HEK293 (cell line): ENCODE results near the gene UBR1.

Experiments
- MEIS1 ChIP-seq: sonication (generic); formaldehyde crosslinking; IDR thresholded peaks from 2 replicates; pipeline ENCODE4 v1.8.1; 2022; ENCODE audit warnings: missing genetic modification reagents, mild to moderate bottlenecking, borderline replicate concordance
- ZFP3 ChIP-seq: fragments of 450-650 bp; formaldehyde crosslinking; IDR thresholded peaks from 2 replicates; pipeline ENCODE4 v1.5.1; 2016; ENCODE audit warnings: low read depth, missing biosample characterization, missing genetic modification characterization
- ZNF548 ChIP-seq: fragments of 450-650 bp; formaldehyde crosslinking; IDR thresholded peaks from 2 replicates; pipeline ENCODE4 v1.5.1; 2016; ENCODE audit warnings: missing biosample characterization, missing genetic modification characterization
- ZSCAN18 ChIP-seq: fragments of 450-650 bp; formaldehyde crosslinking; IDR thresholded peaks from 2 replicates; pipeline ENCODE4 v1.5.1; 2016; ENCODE audit warnings: missing biosample characterization, missing genetic modification characterization
- TF ChIP-seq, protein P1 (sequence below): fragments of 450-650 bp; formaldehyde crosslinking; IDR thresholded peaks from 2 replicates; pipeline ENCODE4 v1.5.1; 2016; ENCODE audit warnings: missing biosample characterization, missing genetic modification characterization
- TF ChIP-seq, protein P2 (sequence below): fragments of 450-650 bp; formaldehyde crosslinking; IDR thresholded peaks from 2 replicates; pipeline ENCODE4 v1.5.1; 2016; ENCODE audit warnings: missing biosample characterization, missing genetic modification characterization
- TF ChIP-seq, protein P3 (sequence below): fragments of 450-650 bp; formaldehyde crosslinking; IDR thresholded peaks from 2 replicates; pipeline ENCODE4 v1.5.1; 2016; ENCODE audit warnings: missing biosample characterization, missing genetic modification characterization
- TF ChIP-seq, protein P4 (sequence below): fragments of 450-650 bp; formaldehyde crosslinking; IDR thresholded peaks from 2 replicates; pipeline ENCODE4 v1.5.1; 2016; ENCODE audit warnings: missing biosample characterization, missing genetic modification characterization

GRCh38 chr15:43134157-43134635 is 28.4 kb upstream of the UBR1 start:
- TF ChIP-seq, protein P1, sequence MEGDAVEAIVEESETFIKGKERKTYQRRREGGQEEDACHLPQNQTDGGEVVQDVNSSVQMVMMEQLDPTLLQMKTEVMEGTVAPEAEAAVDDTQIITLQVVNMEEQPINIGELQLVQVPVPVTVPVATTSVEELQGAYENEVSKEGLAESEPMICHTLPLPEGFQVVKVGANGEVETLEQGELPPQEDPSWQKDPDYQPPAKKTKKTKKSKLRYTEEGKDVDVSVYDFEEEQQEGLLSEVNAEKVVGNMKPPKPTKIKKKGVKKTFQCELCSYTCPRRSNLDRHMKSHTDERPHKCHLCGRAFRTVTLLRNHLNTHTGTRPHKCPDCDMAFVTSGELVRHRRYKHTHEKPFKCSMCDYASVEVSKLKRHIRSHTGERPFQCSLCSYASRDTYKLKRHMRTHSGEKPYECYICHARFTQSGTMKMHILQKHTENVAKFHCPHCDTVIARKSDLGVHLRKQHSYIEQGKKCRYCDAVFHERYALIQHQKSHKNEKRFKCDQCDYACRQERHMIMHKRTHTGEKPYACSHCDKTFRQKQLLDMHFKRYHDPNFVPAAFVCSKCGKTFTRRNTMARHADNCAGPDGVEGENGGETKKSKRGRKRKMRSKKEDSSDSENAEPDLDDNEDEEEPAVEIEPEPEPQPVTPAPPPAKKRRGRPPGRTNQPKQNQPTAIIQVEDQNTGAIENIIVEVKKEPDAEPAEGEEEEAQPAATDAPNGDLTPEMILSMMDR = no peak
- TF ChIP-seq, protein P2, sequence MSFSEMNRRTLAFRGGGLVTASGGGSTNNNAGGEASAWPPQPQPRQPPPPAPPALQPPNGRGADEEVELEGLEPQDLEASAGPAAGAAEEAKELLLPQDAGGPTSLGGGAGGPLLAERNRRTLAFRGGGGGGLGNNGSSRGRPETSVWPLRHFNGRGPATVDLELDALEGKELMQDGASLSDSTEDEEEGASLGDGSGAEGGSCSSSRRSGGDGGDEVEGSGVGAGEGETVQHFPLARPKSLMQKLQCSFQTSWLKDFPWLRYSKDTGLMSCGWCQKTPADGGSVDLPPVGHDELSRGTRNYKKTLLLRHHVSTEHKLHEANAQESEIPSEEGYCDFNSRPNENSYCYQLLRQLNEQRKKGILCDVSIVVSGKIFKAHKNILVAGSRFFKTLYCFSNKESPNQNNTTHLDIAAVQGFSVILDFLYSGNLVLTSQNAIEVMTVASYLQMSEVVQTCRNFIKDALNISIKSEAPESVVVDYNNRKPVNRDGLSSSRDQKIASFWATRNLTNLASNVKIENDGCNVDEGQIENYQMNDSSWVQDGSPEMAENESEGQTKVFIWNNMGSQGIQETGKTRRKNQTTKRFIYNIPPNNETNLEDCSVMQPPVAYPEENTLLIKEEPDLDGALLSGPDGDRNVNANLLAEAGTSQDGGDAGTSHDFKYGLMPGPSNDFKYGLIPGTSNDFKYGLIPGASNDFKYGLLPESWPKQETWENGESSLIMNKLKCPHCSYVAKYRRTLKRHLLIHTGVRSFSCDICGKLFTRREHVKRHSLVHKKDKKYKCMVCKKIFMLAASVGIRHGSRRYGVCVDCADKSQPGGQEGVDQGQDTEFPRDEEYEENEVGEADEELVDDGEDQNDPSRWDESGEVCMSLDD (tag by site-specific recombination) = no peak
- TF ChIP-seq, protein P3, sequence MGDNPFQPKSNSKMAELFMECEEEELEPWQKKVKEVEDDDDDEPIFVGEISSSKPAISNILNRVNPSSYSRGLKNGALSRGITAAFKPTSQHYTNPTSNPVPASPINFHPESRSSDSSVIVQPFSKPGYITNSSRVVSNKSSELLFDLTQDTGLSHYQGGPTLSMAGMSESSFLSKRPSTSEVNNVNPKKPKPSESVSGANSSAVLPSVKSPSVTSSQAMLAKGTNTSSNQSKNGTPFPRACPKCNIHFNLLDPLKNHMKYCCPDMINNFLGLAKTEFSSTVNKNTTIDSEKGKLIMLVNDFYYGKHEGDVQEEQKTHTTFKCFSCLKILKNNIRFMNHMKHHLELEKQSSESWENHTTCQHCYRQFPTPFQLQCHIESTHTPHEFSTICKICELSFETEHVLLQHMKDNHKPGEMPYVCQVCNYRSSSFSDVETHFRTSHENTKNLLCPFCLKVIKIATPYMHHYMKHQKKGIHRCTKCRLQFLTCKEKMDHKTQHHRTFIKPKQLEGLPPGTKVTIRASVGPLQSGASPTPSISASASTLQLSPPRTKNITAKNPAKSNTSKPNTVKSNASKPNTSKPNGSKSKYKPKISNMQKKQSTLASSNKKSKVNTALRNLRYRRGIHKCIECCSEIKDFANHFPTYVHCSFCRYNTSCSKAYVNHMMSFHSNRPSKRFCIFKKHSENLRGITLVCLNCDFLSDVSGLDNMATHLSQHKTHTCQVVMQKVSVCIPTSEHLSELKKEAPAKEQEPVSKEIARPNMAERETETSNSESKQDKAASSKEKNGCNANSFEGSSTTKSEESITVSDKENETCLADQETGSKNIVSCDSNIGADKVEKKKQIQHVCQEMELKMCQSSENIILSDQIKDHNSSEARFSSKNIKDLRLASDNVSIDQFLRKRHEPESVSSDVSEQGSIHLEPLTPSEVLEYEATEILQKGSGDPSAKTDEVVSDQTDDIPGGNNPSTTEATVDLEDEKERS (tag by site-specific recombination) = no peak
- TF ChIP-seq, protein P4, sequence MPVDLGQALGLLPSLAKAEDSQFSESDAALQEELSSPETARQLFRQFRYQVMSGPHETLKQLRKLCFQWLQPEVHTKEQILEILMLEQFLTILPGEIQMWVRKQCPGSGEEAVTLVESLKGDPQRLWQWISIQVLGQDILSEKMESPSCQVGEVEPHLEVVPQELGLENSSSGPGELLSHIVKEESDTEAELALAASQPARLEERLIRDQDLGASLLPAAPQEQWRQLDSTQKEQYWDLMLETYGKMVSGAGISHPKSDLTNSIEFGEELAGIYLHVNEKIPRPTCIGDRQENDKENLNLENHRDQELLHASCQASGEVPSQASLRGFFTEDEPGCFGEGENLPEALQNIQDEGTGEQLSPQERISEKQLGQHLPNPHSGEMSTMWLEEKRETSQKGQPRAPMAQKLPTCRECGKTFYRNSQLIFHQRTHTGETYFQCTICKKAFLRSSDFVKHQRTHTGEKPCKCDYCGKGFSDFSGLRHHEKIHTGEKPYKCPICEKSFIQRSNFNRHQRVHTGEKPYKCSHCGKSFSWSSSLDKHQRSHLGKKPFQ (tag by site-specific recombination) = no peak
- TF ChIP-seq MEIS1 (CRISPR knock-in tag) = no peak
- no peak for TF ChIP-seq ZFP3
- no peak for TF ChIP-seq ZSCAN18 (tag by site-specific recombination)
- TF ChIP-seq ZNF548 (tag by site-specific recombination) = no peak
